Measurements from ENCODE around the gene HYCC1.

HYCC1 gene

GRCh38 chr7:23003505-23004246, 10.3 kb downstream of the HYCC1 start:
- TF ChIP-seq CTCF (conservative IDR thresholded peaks at IDR 0.05; ENCODE audit: control insufficient read depth, insufficient read depth, low read depth, low read length): no peak

GRCh38 chr7:23002698-23003097, 11.2 kb downstream of the HYCC1 start:
- no peak overlapping the region for H3K4me3 ChIP-seq (ENCODE audit: control insufficient read depth, low read depth, low read length)
- DNase-seq (ENCODE audit: low read depth): no peak
- TF ChIP-seq CTCF (conservative IDR thresholded peaks at IDR 0.05; ENCODE audit: control insufficient read depth, insufficient read depth, low read depth, low read length): no peak

More at GRCh38 chr7:23003505-23004246, 10.3 kb downstream of the HYCC1 start:
- DNase-seq (ENCODE audit: low read depth): no peak
- no peak overlapping the region for H3K4me3 ChIP-seq (ENCODE audit: control insufficient read depth, low read depth, low read length)

GRCh38 chr7:23001610-23002009, 12.3 kb downstream of the HYCC1 start:
- TF ChIP-seq CTCF (conservative IDR thresholded peaks at IDR 0.05; ENCODE audit: control insufficient read depth, insufficient read depth, low read depth, low read length): no peak
- H3K4me3 ChIP-seq (ENCODE audit: control insufficient read depth, low read depth, low read length): no peak overlapping the region
- DNase-seq (ENCODE audit: low read depth): no peak

- no peak for TF ChIP-seq CTCF (conservative IDR thresholded peaks at IDR 0.05; ENCODE audit: control insufficient read depth, insufficient read depth, low read depth, low read length)
- no peak overlapping the region for H3K4me3 ChIP-seq (ENCODE audit: control insufficient read depth, low read depth, low read length)
- DNase-seq (ENCODE audit: low read depth): peak; percentile 57
Measured at GRCh38 chr7:23000597-23001360, 13.2 kb downstream of the HYCC1 start.

- H3K4me3 ChIP-seq (ENCODE audit: control insufficient read depth, low read depth, low read length): no peak overlapping the region
- TF ChIP-seq CTCF (conservative IDR thresholded peaks at IDR 0.05; ENCODE audit: control insufficient read depth, insufficient read depth, low read depth, low read length): no peak
- DNase-seq (ENCODE audit: low read depth): no peak
Measured at GRCh38 chr7:22998519-22998896, 15.4 kb downstream of the HYCC1 start.

- no peak for DNase-seq (ENCODE audit: low read depth)
- no peak overlapping the region for H3K4me3 ChIP-seq (ENCODE audit: control insufficient read depth, low read depth, low read length)
Measured at GRCh38 chr7:22997871-22998518, 15.9 kb downstream of the HYCC1 start.

More at GRCh38 chr7:22997871-22998518, 15.9 kb downstream of the HYCC1 start:
- TF ChIP-seq CTCF (conservative IDR thresholded peaks at IDR 0.05; ENCODE audit: control insufficient read depth, insufficient read depth, low read depth, low read length): no peak
